ENCODE measurements around the gene RFX5. TPM values are rescaled to one million over a fixed set of nuclear protein-coding genes. Genes with fewer than 3 reads are reported as not detected.
"Not testable (repeated sequence)": the region's sequence is repeated elsewhere in the genome, so short reads cannot be mapped to it uniquely, and the experiment has no call there.

The RFX5 gene
- total RNA-seq, result 29.2 TPM
- long read RNA-seq, transcript RFX5-215 (11 exons, 2,355 nt), result major isoform, 7 of 26 reads
- long read RNA-seq, partial matches to known transcripts, result 12 of 26 reads
- long read RNA-seq, other reads (novel, unspliced or antisense), result 5 of 26 reads

DNA sequence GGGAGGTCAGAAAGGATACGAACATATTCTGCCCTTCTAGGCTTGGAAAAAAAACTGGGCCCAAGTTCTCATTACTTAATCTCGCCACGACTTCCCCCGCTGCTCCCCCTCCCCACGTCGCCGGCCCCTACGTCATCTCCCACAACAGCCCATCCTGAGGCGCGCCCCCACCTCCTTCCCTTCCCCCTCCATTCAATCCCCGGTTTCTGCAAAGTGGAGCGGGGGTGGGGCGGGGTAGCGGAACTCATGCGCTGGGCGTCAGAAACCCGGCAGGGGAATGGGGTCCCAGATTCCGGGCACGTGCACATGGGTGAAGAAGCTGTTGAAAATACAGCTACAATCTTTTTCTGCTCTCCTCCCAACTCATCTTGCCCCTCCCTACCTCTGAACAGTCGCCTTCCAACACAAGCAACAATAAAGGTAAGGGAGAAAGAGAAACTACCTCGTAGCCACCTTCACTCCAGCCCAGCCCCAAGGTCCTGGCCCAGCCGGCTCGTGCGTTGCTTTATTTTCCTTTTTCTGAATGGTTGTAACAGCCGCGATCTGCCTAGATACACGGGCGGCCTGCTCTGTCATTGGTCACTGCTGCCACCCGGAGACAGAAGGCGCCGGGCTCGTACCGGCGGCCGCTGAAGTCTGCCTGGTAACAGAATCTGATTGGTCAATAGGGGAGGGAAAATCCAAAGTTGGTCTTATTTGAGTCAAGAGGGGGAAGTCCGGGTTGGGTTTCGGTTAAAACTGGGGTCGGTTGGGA is at the start of gene RFX5:
Gene RFX5, minus strand, starts transcription at position 484 of the 754 bp plus-strand sequence. CDS start 932 bp downstream, outside the sequence.
- peak; percentile 96 for DNase-seq (ENCODE audit: low spot score)

DNA sequence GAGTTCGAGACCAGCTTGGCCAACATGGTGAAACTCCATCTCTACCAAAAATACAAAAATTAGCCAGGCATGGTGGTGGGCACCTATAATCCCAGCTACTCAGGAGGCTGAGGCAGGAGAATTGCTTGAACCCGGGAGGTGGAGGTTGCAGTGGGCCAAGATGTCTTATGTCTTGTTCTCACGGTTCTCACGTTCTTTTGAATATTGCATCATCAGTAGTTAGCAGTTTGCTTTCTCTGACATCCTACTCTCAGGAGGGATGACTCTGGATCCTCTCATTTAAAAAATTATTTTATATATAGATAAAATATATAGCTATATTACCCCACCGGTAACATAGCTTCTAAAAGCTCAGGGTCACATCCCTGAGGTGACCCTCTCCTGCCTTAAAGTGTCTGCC is 49.2 kb upstream of the RFX5 start:
- not testable (repeated sequence) for DNase-seq (ENCODE audit: low spot score)

DNA sequence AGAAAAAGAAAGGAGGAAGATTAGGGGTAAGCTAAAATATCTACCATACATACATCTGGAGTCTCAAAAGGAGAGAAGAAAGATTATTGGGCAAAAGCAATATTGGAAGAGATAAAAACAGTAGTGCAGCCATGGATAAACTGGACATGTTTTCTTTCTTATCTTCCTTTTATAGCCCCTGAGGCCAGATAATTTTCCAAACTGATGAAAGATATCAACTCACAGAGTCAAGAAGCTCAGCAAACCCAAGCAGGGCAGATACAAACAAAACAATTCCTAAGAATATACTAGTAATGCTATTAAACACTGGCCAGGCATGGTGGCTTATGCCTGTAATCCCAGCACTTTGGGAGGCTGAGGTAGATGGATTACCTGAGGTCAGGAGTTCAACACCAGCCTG is 46.5 kb upstream of the RFX5 start:
- DNase-seq (ENCODE audit: low spot score), result no peak

DNA sequence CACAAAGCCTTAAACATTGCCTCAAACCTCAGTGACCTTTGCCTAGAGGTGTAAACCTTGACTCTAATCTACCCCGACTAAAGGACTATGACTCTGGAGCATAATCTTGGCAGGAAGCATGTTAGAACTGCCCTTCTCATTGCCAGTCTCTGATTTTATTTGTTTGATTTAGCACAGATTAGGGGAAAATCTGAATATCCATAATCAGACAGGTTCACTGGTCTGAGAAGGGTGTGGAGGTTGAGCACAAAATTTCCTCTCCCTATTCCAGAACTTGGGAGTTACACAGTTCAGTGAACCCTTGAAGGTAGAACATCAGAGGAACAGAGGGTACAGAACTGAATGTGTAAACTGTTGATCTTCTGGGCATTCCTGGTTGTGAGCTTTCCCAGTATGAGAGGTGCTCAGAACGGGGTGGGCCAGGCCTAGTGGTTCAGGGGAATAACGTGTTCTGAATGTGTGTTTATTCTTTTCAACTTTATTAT is 44.1 kb upstream of the RFX5 start:
- no peak for DNase-seq (ENCODE audit: low spot score)

DNA sequence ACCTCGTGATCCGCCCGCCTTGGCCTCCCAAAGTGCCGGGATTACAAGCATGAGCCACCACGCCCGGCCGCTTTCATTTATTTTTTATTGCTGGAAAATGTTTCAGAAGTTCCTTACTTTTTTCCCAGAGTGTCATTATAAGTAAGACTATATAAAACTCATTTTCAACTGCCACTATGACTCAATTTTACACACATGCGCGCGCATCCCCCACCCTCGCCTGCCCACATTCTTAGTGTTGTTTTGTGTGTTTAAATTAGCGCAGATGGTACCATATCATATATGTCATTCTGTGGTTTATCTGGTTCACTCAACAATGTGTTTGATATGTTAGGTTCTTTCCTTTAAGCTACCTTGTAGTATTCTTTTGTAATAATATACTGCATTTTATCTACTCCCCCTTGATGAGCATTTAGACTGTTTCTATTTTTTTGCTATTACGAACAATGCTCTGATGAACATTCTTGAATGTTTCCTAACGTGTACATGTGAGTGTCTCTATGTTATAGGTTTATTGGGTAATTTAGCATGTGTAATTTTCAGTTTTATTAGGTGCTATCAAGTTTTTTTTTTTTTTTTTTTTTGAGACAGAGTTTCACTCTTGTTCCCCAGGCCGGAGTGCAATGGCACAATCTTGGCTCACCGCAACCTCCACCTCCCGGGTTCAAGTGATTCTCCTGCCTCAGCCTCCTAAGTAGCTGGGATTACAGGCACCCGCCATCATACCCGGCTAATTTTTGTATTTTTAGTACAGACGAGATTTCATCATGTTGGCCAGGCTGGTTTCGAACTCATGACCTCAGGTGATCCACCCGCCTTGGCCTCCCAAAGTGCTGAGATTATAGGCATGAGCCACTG is 43.4 kb upstream of the RFX5 start:
- DNase-seq (ENCODE audit: low spot score), result not testable (repeated sequence)

DNA sequence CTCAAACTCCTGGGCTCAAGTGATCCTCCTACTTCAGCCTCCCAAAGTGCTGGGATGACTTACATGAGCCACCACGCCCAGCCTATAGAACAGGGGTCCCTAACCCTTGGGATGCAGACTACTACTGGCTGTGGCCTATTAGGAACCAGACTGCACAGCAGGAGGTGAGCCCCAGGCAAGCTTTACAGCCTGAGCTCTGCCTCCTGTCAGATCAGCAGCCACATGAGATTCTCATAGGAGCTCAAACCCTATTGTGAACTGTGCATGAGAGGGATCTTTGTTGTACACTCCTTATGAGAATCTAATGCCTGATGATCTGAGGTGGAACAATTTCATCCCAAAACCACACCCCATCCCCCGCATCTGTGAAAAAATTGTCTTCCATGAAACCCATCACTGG is 39.0 kb upstream of the RFX5 start:
- DNase-seq (ENCODE audit: low spot score), result peak; percentile 57

DNA sequence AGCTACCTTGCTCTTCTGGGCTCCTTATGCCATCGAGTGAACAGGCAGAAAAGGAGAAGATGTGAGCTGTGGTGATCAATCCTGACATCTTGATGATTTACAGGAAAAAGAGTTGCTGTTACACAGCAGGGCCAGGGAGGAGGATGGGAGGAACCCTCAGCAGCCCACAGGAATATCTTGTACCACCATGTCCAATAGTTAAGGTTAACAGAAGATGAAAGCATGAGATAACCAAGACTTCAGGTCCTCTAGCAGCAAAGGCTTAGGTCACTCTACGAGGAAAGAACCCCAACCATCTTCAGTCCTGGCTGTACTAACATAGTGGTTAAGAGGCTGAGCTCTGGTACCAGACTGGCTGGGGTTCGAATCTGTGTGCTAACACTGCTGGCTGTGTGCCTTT is 37.5 kb upstream of the RFX5 start:
- DNase-seq (ENCODE audit: low spot score), result no peak

DNA sequence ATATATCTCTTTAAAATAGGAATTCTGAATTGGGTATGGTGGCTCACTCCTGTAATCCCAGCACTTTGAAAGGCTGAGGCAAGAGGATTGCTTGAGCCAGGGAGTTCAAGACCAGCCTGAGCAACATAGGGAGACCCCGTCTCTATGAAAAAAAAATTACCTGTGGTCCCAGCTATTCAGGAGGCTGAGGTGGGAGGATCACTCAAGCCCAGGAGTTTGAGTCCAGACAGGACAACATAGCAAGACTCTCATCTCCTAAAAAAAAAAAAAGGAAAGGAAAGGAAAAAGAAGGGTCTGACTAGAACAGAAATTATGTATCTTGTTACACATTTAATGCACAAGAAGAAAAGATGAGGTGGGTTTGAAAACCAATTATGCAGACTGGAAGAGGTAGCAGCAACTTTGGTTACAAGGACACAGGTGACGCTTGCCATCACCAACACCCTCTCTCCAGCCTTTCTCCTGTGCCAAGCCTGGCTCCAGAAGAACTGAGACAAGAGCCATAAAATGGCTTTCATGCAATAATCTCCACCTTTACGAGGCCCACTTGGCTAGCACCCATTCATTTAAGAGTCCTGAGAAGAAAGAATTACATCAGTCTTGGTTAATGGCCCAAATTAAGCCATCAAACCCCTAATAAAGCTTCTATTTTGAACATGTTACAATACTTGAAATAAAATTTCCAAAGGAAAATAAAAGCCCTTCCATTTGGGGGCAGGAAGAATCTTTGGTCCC is 30.3 kb upstream of the RFX5 start:
- DNase-seq (ENCODE audit: low spot score), result no peak

DNA sequence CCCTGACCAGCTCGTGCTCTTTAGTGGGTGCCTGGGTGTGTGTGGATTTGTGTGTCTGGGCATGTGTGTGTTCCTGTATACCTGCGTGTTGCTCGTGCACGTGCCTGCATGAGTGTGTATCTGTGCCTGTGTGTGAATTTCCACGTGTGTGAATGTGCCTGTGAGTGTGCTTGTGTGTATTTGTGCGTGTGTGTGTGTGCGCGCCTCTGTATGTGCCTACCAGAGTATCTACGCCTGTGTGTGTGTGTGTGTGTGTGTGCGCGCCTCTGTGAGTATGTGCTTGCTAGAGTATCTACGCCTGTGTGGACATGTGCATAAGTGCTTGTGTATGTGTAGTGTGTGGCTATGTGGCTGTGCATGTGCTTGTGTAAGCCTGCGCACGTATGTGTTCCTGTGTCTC is 26.1 kb upstream of the RFX5 start:
- DNase-seq (ENCODE audit: low spot score), result no peak

DNA sequence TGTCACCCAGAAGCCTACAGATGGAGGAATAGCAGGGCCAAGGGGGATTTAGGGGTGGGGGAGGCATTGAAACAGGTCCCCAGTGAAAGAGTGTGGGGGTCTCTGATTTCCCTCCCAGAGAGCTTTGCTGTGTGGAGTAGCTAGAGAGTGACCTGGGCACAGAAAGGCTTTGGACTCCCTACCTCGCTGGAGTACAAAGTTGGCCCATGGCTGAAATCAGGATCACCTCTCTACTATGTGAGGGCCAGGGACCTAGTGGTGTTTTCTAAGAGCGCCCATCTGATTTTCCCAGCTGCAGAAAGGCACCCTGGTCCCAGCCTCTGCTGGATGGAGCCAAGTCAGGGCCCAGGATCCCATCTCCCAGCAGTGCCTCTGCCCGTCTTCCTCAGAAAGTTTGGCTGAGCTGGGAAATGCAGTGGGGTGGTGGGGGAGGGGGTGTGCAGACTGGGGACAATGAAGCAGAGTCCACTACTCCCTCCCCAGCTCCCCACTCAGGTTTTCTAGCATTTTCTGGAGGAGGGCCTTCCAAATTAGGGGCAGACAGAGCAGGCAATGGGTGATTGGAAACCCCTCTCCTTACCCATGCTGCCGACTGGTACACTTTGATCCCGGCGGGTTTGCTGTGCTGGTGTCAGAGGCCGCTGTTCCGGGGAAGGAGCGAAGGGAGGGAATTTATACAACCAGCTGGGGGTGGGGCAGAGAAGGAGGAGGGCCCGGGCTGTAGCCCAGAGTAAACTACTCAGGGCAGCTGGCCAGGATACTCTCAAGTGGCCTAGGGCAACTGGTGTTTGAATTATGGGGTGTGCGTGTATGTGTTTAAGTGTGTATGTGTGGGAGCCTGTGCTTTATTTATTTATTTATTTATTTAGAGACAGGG is 25.2 kb upstream of the RFX5 start, which contains the start of gene SELENBP1:
Gene SELENBP1, minus strand, starts transcription at position 648 of the 877 bp plus-strand sequence. Its CDS starts 64 bp downstream, at position 584.
- DNase-seq (ENCODE audit: low spot score), result peak; percentile 91

DNA sequence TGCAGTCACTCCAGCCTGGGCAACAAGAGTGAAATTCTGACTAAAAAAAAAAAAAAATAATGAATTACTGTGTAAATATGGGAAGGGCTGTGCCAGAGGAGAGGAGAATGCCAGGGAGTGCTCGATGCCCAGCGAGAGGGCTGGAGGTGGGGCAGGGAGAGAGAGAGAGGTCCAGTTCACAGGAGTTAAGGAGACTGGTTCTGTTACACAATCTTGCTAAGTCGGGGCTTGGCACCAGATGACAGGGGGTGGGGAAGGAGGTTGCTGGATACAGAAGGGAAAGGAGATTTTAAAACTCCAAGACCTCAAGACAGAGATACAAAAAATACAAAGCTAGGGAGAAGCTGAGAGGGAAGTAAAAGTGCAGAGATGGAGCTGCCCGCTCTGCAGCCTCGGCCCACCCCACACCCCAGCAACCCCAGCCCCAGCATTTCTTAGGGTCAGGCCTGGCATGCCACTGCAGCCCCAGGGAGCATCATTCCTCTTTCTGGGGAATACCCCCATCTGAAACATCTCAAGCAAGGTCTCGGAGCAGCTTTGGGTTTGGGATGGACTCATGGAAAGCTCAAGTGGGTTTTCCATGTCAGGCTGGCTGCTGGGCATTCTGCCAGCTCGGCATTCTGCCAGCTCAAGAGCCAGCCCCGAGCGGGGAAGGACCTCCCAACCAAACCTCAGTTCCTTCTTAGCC is 24.5 kb upstream of the RFX5 start:
- no peak for DNase-seq (ENCODE audit: low spot score)

DNA sequence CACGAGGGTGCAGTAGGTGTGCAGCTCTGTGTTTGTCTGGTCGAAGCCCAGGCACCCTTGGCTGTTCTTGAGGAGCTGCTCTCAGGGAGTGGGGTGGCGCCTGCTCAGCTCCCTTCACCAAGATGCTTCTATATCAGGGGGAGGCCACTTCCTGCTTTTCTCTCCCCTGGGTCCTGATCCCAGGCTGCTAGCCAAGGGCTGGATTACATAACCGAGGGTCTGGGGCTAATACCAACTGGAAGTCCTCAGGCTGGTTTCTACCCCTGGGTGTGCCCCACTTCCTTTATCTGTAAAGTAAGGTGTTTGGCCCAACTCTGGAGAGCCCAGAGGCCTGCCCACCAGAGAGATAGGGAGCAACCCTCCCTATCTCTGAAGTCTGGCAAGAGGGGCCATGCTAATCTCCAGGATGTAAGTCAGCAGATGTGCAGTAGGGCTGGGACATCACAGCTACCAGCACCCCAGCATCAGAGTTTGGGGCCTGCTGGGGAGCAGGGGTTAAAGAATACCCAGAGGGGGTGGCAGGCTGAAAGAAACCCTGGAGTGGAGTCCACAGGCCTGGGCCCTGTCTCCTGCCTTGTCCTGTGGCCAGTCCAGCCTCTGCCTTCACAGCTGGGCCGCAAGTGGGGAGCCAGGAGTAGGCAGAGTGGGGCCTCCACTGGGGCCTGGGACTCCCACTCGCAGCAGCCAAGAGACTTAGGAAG is 23.3 kb upstream of the RFX5 start:
- DNase-seq (ENCODE audit: low spot score), result no peak

DNA sequence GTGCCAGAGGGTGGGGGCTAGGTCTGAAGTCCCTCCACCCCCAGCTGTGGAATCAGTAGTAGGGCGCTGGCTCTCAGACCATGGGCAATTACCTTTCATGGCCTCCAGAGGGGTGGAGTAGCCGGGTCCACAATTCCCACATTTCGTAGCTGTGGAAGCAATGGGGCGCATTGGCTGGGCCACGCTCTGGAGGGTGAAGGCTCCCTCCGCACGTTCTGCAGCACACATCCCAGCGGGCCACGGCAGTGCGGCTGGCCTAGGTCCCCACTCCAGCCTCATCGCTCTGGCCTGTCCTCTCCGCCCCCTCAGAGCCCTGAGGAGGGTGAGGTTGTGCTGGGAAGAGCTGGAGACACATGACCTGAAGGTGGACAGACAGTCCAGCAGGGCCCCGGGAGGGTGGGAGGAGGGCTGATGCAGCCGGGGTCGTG is 22.6 kb upstream of the RFX5 start:
- DNase-seq (ENCODE audit: low spot score), result no peak

DNA sequence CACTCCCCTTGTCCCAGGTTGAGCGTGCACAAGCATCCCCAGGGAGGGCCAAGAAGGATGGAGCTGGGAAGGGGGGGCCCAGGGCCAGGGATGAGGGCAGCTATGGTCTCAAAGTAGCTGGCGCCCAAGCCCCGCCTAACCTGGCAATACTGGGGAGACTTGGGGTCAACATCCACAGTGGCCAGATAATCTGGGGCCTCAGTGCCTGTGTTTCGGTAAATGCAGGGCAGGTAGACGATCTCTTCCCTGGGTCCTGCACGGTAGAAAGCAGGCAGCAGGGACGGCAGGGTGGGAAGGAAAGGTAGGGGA is 22.2 kb upstream of the RFX5 start:
- DNase-seq (ENCODE audit: low spot score), result no peak

DNA sequence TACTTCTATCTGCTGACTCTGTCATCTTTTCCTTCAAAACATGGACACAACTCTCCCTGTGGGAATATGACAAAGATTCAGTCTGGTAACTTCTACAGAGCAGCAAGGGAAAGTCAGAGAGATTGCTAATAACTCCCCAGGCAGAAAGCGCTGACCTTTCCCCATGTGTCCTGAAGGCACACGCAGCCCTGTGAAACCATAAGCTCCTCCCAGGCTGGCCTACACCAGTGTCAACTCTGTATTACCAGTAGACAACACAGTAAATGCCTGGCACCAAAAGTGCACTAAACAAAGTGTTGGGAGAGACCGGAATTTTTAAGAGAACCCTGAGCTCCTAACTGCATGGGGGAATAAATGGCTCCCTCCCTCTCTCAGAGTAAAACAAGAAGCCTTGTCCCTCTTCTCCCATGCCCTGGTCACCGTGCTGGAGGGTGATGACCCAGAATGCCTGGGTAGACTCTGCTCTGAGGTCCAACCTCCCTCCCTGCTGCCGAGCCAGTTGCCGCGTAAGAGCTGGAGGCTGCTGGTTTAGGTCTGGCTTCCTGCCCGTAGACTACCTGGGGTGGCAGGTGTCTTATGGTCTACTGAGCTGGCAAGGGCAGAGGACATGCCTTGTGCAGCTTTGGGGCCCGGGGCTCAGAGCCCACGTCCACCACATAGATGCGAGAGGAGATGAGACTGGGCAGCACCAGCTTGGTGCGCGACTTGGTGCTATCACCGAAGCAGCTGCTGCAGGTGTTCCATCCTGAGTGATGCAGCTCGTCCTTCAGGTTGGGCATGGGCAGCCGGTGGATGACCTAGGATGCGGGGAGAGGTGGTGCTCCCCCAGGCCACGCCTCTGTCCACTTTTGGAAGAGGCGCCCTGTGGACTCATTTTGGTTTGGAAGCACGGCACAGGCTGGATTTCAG is 21.6 kb upstream of the RFX5 start:
- no peak for DNase-seq (ENCODE audit: low spot score)

DNA sequence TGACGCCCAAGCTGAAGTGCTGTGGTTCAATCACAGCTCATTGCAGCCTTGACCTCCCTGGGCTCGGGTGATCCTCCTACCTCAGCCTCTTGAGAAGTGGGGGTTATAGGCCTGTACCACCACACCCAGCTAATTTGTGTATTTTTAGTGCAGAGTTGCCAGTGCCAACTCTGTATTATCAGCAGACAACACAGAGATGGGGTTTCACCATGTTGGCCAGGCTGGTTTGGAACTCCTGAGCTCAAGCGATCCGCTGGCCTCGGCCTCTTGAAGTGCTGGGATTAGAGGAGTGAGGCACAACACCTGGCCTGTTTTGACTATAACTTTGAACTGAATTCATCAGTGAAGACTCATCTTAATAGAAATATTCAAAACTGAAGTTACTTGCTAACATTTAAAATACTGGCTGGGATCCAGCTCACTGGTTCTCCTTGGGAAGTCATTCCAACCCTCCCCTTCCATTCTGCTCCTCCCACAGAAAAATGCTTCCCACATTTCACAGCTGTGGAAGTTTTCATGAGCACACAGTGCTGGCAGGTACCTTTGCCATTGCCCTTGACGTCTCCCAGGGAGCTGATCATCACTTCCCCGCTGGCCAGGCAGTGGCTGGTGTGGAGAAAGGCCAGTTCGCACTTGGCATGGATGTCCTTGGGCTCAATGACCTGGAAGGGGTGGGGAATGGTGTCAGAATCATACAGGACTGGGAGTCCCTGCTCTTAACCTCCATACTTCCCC is 20.8 kb upstream of the RFX5 start:
- no peak for DNase-seq (ENCODE audit: low spot score)

DNA sequence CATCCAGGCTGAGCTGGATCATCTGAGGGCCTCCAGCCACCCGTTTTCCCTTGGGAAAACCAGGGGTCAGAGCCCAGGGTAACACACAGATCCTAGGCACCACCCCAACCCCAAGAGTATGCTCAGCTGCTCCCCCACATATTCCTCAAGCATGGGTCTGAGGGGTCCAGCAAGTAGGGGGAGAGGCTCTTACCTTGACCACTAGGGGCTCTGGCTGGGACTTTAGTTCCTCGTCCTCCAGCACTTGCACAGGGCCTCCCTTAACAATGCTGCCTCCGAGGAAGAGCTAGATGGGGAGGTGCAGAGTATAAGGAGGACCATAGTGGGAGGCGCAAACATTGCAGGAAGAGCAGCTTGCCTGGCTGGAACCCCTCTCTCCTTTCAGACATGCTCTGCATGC is 17.9 kb upstream of the RFX5 start:
- DNase-seq (ENCODE audit: low spot score), result no peak

Measured in mesenteric fat pad (tissue), 1 donor.